ENCODE measurements around the gene C10orf67. TPM values are rescaled to one million over a fixed set of nuclear protein-coding genes. Genes with fewer than 3 reads are reported as not detected.

Gene C10orf67
- total RNA-seq, 1 experiment from 2014 or later = not detected

GRCh38 chr10:23391821-23392220, 47.2 kb upstream of the C10orf67 start:
- no peak for DNase-seq

More at GRCh38 chr10:23391821-23392220, 47.2 kb upstream of the C10orf67 start:
- no peak overlapping the region for H2BK12ac ChIP-seq (ENCODE audit: insufficient read length, low read depth, low read length)
- H3K4ac ChIP-seq (ENCODE audit: low read depth, low read length) = no peak overlapping the region
- H3K9me3 ChIP-seq (ENCODE audit: control insufficient read depth, low read depth, low read length) = no peaks in the 10 kb centered on the region
- no peak overlapping the region for H2BK120ac ChIP-seq (ENCODE audit: low read depth, low read length, poor library complexity, severe bottlenecking)
- H4K5ac ChIP-seq (ENCODE audit: insufficient read length, low read depth, low read length) = no peak overlapping the region
- H2BK5ac ChIP-seq (ENCODE audit: insufficient read length, low read length) = no peak overlapping the region
- no peaks in the 10 kb centered on the region for H3K27me3 ChIP-seq (ENCODE audit: insufficient read depth, low read length)
- no peaks in the 10 kb centered on the region for H3K9me3 Mint-ChIP-seq
- no peak for TF ChIP-seq CTCF (conservative IDR thresholded peaks at IDR 0.05)
- no peaks in the 10 kb centered on the region for H3K79me1 ChIP-seq (ENCODE audit: insufficient read depth, low read depth, low read length, poor library complexity, severe bottlenecking)
- no peak overlapping the region for H3K9ac ChIP-seq (ENCODE audit: extremely low read depth, insufficient read length, low read length)
- H3K56ac ChIP-seq (ENCODE audit: insufficient read length, low read depth, low read length) = no peak overlapping the region
- no peak overlapping the region for H3K27ac ChIP-seq (ENCODE audit: insufficient read length, low read depth, low read length)
- no peak overlapping the region for H3K18ac ChIP-seq (ENCODE audit: insufficient read length, low read depth, low read length)
- H3K27ac Mint-ChIP-seq = no peak overlapping the region
- no peak overlapping the region for H3T11ph ChIP-seq (ENCODE audit: low read length)
- WGBS (ENCODE audit: extremely low coverage, insufficient read length, low lambda C conversion rate) = no CpG with 5 or more reads among the region's 2 CpGs
- H4K20me1 ChIP-seq (ENCODE audit: control insufficient read depth, insufficient read depth, insufficient read length) = no peaks in the 10 kb centered on the region
- no peak overlapping the region for H2BK15ac ChIP-seq (ENCODE audit: low read depth, low read length)
- H3K4me1 Mint-ChIP-seq = peaks cover 2 to 3% of the 10 kb centered on the region in 2 experiments; a peak in 1 of 4 replicates
- no peaks in the 10 kb centered on the region for H3K23me2 ChIP-seq (ENCODE audit: insufficient read length, low read depth, low read length, poor library complexity, severe bottlenecking)
- H3K79me2 ChIP-seq (ENCODE audit: insufficient read depth, low read length) = no peaks in the 10 kb centered on the region
- no peak overlapping the region for H3K14ac ChIP-seq (ENCODE audit: insufficient read depth, low read length)
- no peak overlapping the region for H4K91ac ChIP-seq (ENCODE audit: insufficient read length, low read depth, low read length)
- H3K36me3 Mint-ChIP-seq (ENCODE audit: insufficient read depth in 1 of 3, low read depth in 3 of 3) = no peaks in the 10 kb centered on the region
- no peak overlapping the region for H2BK20ac ChIP-seq (ENCODE audit: low read depth, low read length, poor library complexity, severe bottlenecking)
- H3K4me2 ChIP-seq (ENCODE audit: insufficient read depth, insufficient read length, low read length) = no peak overlapping the region
- H3K23ac ChIP-seq (ENCODE audit: insufficient read length, low read depth, low read length) = no peak overlapping the region
- H2AFZ ChIP-seq (ENCODE audit: low read length) = no peak overlapping the region
- no peak overlapping the region for H3K4me3 Mint-ChIP-seq
- no peak overlapping the region for H4K8ac ChIP-seq (replicated peaks; ENCODE audit: insufficient read length, low read depth, low read length)
- H3K4me1 ChIP-seq (ENCODE audit: insufficient read depth, low read length) = no peaks in the 10 kb centered on the region
- no peaks in the 10 kb centered on the region for H3K27me3 Mint-ChIP-seq (ENCODE audit: low read depth)
- no peak overlapping the region for H2AK5ac ChIP-seq (ENCODE audit: insufficient read length, low read length)

Measured in H9 (cell line).